GM19438 (cell line): Measurements from ENCODE around the gene TIMM22.

Source experiments
- ATAC-seq: cut with Tn5 transposase; IDR thresholded peaks from one replicate; pipeline ENCODE4 v1.9.1; 2021; ENCODE audit warnings: low read depth; ENCODE audit not compliant: unreplicated experiment

TIMM22 gene

DNA sequence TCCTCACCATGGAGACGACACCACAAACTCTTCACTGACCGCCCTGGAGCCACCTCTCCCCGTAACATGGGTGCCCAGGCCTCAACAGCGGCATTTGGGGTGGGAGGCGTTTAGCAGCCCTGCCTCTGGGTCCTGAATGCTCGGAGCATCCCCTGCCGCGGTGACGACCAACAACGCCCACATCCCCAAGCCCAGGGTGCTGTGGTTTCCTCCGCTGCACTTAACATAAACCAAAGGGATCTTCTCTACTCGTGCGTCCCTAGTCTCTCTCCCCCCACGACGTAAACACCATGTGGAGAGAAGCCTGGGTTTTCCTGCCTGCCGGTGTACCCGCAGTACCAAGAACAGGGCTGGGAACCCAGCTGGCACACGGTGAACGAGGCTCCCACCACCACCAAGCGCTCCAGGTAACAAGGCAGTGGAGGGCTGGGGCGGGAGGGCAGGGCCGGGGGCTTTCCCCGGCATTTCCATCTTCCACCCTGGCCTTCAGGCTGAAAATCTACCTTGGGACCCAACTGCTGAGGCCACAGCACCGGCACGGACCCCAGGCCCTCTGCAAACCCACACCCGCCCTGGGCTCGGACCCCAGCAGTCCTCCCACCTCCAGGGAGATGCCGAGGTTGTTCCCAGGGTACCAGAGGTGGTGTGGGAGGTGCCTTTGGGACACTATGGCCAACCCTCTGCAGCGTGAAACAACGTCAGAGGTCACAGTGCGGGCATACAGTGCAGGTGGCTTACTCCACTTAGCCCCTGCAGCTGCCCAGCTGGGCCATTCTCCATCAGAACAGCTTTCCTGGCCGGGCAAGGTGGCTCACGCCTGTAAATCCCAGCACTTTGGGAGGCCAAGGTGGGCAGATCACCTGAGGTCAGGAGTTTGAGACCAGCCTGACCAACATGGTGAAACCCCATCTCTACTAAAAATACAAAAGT, 54.3 kb downstream of the TIMM22 start:
- ATAC-seq = no peak
